ENCODE results near the gene ALOX12. TPM values are rescaled to one million over a fixed set of nuclear protein-coding genes. Genes with fewer than 3 reads are reported as not detected.

Gene ALOX12
- polyA plus RNA-seq, 1 of the 3 experiments (the other 2 are of a cell fraction) = not detected

DNA sequence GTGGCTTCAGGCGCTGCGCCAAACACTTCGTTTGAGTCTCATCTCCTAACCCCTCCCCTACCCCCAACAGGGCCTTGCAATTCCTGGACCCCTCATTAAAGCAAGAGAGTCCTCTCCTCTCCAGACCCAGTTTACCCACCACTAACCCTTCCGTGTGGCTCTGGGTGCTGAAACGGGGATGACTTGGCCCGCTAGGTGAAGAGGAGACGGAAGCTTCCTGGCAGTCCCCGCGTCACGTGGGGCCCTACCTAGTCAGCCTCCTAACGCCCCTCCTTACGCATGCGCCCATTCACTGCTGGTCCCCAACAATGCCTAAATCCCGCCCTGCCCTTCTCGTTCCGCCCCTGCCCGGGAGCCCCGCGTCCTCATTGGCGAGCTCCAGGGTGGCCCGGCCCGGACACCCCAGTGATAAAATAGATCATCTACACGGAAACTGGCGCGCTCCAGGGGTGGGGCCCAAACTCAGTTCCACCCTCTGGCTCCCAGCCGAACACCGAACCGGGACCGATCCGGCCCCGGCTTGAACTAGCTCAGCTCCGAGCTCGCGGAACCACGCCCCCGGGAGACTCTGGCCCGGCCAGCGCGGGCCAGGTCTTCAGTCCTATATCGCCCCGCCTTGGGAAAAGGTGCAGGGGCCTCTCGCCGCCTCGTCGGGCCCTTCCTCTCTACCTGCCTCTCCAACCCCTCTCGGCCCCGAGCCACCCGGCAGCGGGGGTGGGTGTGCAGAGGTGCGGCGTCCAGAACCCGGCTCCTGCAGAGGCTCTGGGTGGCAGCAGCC is 39.9 kb downstream of the ALOX12 start, which contains the start of gene SLC16A13 (continued):
- TF ChIP-seq CHD2 (IDR thresholded peaks at IDR 0.05; ENCODE audit: low read length, partially characterized antibody) = no peak
- peak; percentile 31; the same call in 1 of the 2 replicates for TF ChIP-seq YY1 (IDR thresholded peaks at IDR 0.05; ENCODE audit: low read depth)
- TF ChIP-seq, protein P1, sequence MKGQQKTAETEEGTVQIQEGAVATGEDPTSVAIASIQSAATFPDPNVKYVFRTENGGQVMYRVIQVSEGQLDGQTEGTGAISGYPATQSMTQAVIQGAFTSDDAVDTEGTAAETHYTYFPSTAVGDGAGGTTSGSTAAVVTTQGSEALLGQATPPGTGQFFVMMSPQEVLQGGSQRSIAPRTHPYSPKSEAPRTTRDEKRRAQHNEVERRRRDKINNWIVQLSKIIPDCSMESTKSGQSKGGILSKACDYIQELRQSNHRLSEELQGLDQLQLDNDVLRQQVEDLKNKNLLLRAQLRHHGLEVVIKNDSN (IDR thresholded peaks at IDR 0.05; ENCODE audit: borderline replicate concordance, low read depth) = peak; percentile 97
- TF ChIP-seq MAX (IDR thresholded peaks at IDR 0.05; ENCODE audit: low read depth) = peak; percentile 82
- TF ChIP-seq, protein P2, sequence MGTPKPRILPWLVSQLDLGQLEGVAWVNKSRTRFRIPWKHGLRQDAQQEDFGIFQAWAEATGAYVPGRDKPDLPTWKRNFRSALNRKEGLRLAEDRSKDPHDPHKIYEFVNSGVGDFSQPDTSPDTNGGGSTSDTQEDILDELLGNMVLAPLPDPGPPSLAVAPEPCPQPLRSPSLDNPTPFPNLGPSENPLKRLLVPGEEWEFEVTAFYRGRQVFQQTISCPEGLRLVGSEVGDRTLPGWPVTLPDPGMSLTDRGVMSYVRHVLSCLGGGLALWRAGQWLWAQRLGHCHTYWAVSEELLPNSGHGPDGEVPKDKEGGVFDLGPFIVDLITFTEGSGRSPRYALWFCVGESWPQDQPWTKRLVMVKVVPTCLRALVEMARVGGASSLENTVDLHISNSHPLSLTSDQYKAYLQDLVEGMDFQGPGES (IDR thresholded peaks at IDR 0.05; ENCODE audit: low read depth, low read length) = no peak
- TF ChIP-seq EP300 (IDR thresholded peaks at IDR 0.05; ENCODE audit: borderline replicate concordance in 1 of 2, low read depth in 1 of 2, low read length in 1 of 2) = no peak
- TF ChIP-seq FOXM1 (IDR thresholded peaks at IDR 0.05; ENCODE audit: low read depth) = no peak
- TF ChIP-seq, protein P3, sequence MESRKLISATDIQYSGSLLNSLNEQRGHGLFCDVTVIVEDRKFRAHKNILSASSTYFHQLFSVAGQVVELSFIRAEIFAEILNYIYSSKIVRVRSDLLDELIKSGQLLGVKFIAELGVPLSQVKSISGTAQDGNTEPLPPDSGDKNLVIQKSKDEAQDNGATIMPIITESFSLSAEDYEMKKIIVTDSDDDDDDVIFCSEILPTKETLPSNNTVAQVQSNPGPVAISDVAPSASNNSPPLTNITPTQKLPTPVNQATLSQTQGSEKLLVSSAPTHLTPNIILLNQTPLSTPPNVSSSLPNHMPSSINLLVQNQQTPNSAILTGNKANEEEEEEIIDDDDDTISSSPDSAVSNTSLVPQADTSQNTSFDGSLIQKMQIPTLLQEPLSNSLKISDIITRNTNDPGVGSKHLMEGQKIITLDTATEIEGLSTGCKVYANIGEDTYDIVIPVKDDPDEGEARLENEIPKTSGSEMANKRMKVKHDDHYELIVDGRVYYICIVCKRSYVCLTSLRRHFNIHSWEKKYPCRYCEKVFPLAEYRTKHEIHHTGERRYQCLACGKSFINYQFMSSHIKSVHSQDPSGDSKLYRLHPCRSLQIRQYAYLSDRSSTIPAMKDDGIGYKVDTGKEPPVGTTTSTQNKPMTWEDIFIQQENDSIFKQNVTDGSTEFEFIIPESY (IDR thresholded peaks at IDR 0.05; ENCODE audit: borderline replicate concordance, low read depth) = no peak
- no peak for TF ChIP-seq GABPA (IDR thresholded peaks at IDR 0.05; ENCODE audit: low read depth)
- TF ChIP-seq GATA2 (CRISPR knock-in tag; IDR thresholded peaks at IDR 0.05) = no peak
- TF ChIP-seq TCF12 (IDR thresholded peaks at IDR 0.05) = no peak
- TF ChIP-seq FOSL2 (IDR thresholded peaks at IDR 0.05; ENCODE audit: borderline replicate concordance, low read depth) = no peak
- TF ChIP-seq JUND (IDR thresholded peaks at IDR 0.05) = no peak
- no peak for TF ChIP-seq SMC3 (IDR thresholded peaks at IDR 0.05; ENCODE audit: low read depth, low read length)
- no peak; the same call in 1 of the 2 replicates for TF ChIP-seq NFIC (IDR thresholded peaks at IDR 0.05; ENCODE audit: borderline replicate concordance)
- TF ChIP-seq, protein P4, sequence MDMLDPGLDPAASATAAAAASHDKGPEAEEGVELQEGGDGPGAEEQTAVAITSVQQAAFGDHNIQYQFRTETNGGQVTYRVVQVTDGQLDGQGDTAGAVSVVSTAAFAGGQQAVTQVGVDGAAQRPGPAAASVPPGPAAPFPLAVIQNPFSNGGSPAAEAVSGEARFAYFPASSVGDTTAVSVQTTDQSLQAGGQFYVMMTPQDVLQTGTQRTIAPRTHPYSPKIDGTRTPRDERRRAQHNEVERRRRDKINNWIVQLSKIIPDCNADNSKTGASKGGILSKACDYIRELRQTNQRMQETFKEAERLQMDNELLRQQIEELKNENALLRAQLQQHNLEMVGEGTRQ (IDR thresholded peaks at IDR 0.05; ENCODE audit: borderline replicate concordance, low read depth, low read length) = peak; percentile 92
- TF ChIP-seq MEF2A (IDR thresholded peaks at IDR 0.05; ENCODE audit: borderline replicate concordance, low read depth) = no peak
- no peak for TF ChIP-seq RAD21 (IDR thresholded peaks at IDR 0.05; ENCODE audit: low read length)
- peak; percentile 51 for TF ChIP-seq ELF1 (IDR thresholded peaks at IDR 0.05)
